NCI-H187 treated with DMSO at 0.1 percent for 48 hours (cell line): ENCODE results near the gene SAPCD2.

Source experiments
- DNase-seq: peaks from one replicate; lab custom pipeline; 2025; lab: John Stamatoyannopoulos, UW

SAPCD2 gene

GRCh38 chr9:137017791-137018497, 52.4 kb downstream of the SAPCD2 start:
- DNase-seq = no peak

GRCh38 chr9:137017071-137017470, 53.3 kb downstream of the SAPCD2 start:
- no peak for DNase-seq

- no peak for DNase-seq
Measured at GRCh38 chr9:137016436-137016835, 53.9 kb downstream of the SAPCD2 start.

GRCh38 chr9:137015976-137016375, 54.4 kb downstream of the SAPCD2 start:
- DNase-seq = no peak

- DNase-seq = no peak
Measured at GRCh38 chr9:137015540-137015930, 54.8 kb downstream of the SAPCD2 start.

- DNase-seq = no peak
Measured at GRCh38 chr9:137014776-137015539, 55.4 kb downstream of the SAPCD2 start.

GRCh38 chr9:137014166-137014565, 56.2 kb downstream of the SAPCD2 start:
- no peak for DNase-seq

- no peak for DNase-seq
Measured at GRCh38 chr9:137013571-137013940, 56.8 kb downstream of the SAPCD2 start.

GRCh38 chr9:137012694-137013570, 57.4 kb downstream of the SAPCD2 start:
- DNase-seq = no peak
